ENCODE measurements around the gene TMOD1. TPM values are rescaled to one million over a fixed set of nuclear protein-coding genes. Genes with fewer than 3 reads are reported as not detected.

TMOD1 gene
- total and polyA plus RNA-seq, 4 donors, result 9.2 to 20.0 (median 14.1) TPM

- DNase-seq (ENCODE audit: low spot score), result no peak
- H3K9me3 ChIP-seq (ENCODE audit: control insufficient read depth in 4 of 4, low read length in 3 of 4), result no peaks in the 10 kb centered on the region
- H3K4me3 ChIP-seq (ENCODE audit: low read depth in 1 of 3, low read length in 3 of 3), result no peak overlapping the region
- no peak overlapping the region for H3K27ac ChIP-seq (ENCODE audit: low read depth in 1 of 2, low read length in 2 of 2)
- peaks cover 0 to 4% (median 2%) of the 10 kb centered on the region in 4 donors for H3K4me1 ChIP-seq (ENCODE audit: control insufficient read depth in 4 of 4, insufficient read depth in 4 of 4, low read length in 3 of 4)
- TF ChIP-seq TAF1 (conservative IDR thresholded peaks at IDR 0.05), result no peak
- no peak for TF ChIP-seq REST (IDR thresholded peaks at IDR 0.05)
- no peak for TF ChIP-seq ZBTB33 (IDR thresholded peaks at IDR 0.05)
- TF ChIP-seq HNF4A (conservative IDR thresholded peaks at IDR 0.05), result no peak
- no peak for TF ChIP-seq EGR1 (IDR thresholded peaks at IDR 0.05; ENCODE audit: low read depth in 2 of 2)
- TF ChIP-seq NR2F2 (IDR thresholded peaks at IDR 0.05), result no peak
- no peak for TF ChIP-seq FOXA1 (IDR thresholded peaks at IDR 0.05)
- no peak for TF ChIP-seq HNF4G (IDR thresholded peaks at IDR 0.05)
- TF ChIP-seq RXRA (IDR thresholded peaks at IDR 0.05), result no peak
- TF ChIP-seq MAX (IDR thresholded peaks at IDR 0.05), result no peak
- TF ChIP-seq JUND (IDR thresholded peaks at IDR 0.05), result no peak
- no peak for TF ChIP-seq YY1 (IDR thresholded peaks at IDR 0.05)
- TF ChIP-seq RAD21 (IDR thresholded peaks at IDR 0.05), result no peak
- TF ChIP-seq FOXA2 (IDR thresholded peaks at IDR 0.05), result no peak
- no peak for TF ChIP-seq SP1 (IDR thresholded peaks at IDR 0.05)
- peaks cover 11 to 59% (median 47%) of the 10 kb centered on the region in 4 donors for H3K36me3 ChIP-seq (ENCODE audit: control insufficient read depth in 4 of 4, insufficient read depth in 3 of 4, low read depth in 1 of 4, low read length in 3 of 4)
- H3K27me3 ChIP-seq (ENCODE audit: control insufficient read depth in 4 of 4, insufficient read depth in 4 of 4, low read length in 3 of 4), result no peaks in the 10 kb centered on the region
- no peak overlapping the region for H3K9ac ChIP-seq (ENCODE audit: low read depth in 1 of 2, low read length in 2 of 2)
- 93% methylated on average over 10 of the region's 10 CpGs for WGBS
Measured at GRCh38 chr9:97602430-97602829, 101.0 kb downstream of the TMOD1 start.

- H3K4me1 ChIP-seq (ENCODE audit: control insufficient read depth in 4 of 4, insufficient read depth in 4 of 4, low read length in 3 of 4), result no peaks in the 10 kb centered on the region
- TF ChIP-seq FOXA1 (IDR thresholded peaks at IDR 0.05) (no peak), REST (IDR thresholded peaks at IDR 0.05) (no peak), ATF3 (IDR thresholded peaks at IDR 0.05) (no peak), NR2F2 (IDR thresholded peaks at IDR 0.05) (no peak), YY1 (IDR thresholded peaks at IDR 0.05) (no peak), JUND (IDR thresholded peaks at IDR 0.05) (no peak)
- H3K9ac ChIP-seq (ENCODE audit: low read depth in 1 of 2, low read length in 2 of 2), result no peak overlapping the region
- H3K36me3 ChIP-seq (ENCODE audit: control insufficient read depth in 4 of 4, insufficient read depth in 3 of 4, low read depth in 1 of 4, low read length in 3 of 4), result peaks cover 12 to 65% (median 46%) of the 10 kb centered on the region in 4 donors
- DNase-seq (ENCODE audit: low spot score), result no peak
- no peaks in the 10 kb centered on the region for H3K9me3 ChIP-seq (ENCODE audit: control insufficient read depth in 4 of 4, low read length in 3 of 4)
- 96% methylated on average over 17 of the region's 17 CpGs for WGBS
- no peak overlapping the region for H3K27ac ChIP-seq (ENCODE audit: low read depth in 1 of 2, low read length in 2 of 2)
- H3K27me3 ChIP-seq (ENCODE audit: control insufficient read depth in 4 of 4, insufficient read depth in 4 of 4, low read length in 3 of 4), result no peaks in the 10 kb centered on the region
- H3K4me3 ChIP-seq (ENCODE audit: low read depth in 1 of 3, low read length in 3 of 3), result no peak overlapping the region
Measured at GRCh38 chr9:97604901-97605645, 103.6 kb downstream of the TMOD1 start.
